Hypothalamus (tissue), 51 donors: ENCODE results near the gene HEPH.
"Not testable (repeated sequence)": the region's sequence is repeated elsewhere in the genome, so short reads cannot be mapped to it uniquely, and the experiment has no call there.

ENCODE experiments used
- DNase-seq, 51 donors: peaks; one replicate each; lab custom pipeline; 2025; lab: John Stamatoyannopoulos, UW

HEPH gene

GRCh38 chrX:66203114-66203513 is 39.1 kb downstream of the HEPH start:
- DNase-seq = no peak

DNA sequence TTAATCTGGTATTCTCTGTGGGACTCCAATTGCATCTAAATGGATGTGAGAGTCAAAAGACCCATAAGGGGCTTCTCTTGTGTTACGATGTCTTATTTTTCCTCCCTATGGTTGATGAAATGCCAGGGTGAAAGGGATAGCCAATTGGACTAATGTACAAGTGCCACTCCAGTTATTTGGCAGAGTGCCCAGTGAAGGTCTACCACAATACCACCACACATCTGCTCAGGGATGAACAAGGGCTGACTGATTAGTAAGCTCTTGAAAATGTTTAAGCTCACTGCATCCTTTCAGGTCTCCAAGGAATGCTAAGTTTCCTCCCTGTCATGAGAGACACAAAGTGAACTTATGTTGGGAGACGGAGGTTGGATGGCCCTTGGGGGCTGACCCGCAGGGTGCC is 57.8 kb downstream of the HEPH start:
- no peak for DNase-seq

DNA sequence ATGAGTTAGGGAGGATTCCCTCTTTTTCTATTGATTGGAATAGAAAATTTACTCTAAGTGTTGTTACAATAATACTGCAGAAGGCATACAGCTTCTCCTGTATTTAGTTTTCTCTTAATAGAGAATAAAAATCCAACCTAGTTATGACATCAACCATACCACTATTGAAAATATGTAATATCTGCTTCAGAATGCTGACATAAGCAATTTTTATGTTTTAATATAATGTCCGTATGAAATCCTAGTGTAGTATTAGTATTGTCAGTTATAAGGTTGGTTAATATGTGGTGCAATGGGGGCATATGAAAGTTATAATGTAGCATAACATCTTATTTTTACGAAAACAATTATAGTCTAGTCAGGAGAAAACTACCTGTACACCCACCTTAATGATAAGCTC is 68.2 kb downstream of the HEPH start:
- DNase-seq = no peak

GRCh38 chrX:66233209-66233608 is 69.2 kb downstream of the HEPH start:
- DNase-seq = peak in 15 of 51 donors; percentile 0 to 25 (median 0)

- DNase-seq = not testable (repeated sequence)
Observed at GRCh38 chrX:66233904-66234303, 69.9 kb downstream of the HEPH start.

GRCh38 chrX:66255359-66255967 is 91.4 kb downstream of the HEPH start:
- no peak for DNase-seq

- no peak for DNase-seq
Observed at GRCh38 chrX:66262807-66263206, 98.8 kb downstream of the HEPH start.
